PC-9 (cell line): ENCODE results near the gene CFAP61. TPM values are rescaled to one million over a fixed set of nuclear protein-coding genes. Genes with fewer than 3 reads are reported as not detected.

Experiments
- BruUV-seq: library from RNA; stranded (reverse); fragments of 400-500 nt; replicated peaks from 2 replicates; lab custom pipeline; 2021; lab: Mats Ljungman, UMichigan
- CTCF ChIA-PET: fragments of 300-600 bp; sonication (Branson Sonifier 250); formaldehyde crosslinking; loops from one replicate; lab custom pipeline; 2022; ENCODE audit warnings: antibody characterized with exemption; lab: Charles Lee
- POLR2A ChIA-PET: fragments of 300-600 bp; sonication (Branson Sonifier 250); formaldehyde crosslinking; loops from one replicate; lab custom pipeline; 2022; ENCODE audit warnings: antibody characterized with exemption; ENCODE audit not compliant: unreplicated experiment; lab: Charles Lee
- DNase-seq, 2 experiments: peaks; one replicate each; pipeline versions ENCODE4 v3.0.0 to v3.0.0-alpha.2; 2015 to 2022; ENCODE audit warnings: mixed read lengths in 1 of 2
- H2AFZ ChIP-seq: fragments of 200-600 bp; sonication (generic); 2 replicates; pipeline ENCODE4 v1.8.1; 2017; ENCODE audit warnings: antibody characterized with exemption
- H3F3A ChIP-seq: fragments of 200-600 bp; sonication (generic); 2 replicates; pipeline ENCODE4 v1.8.1; 2017; ENCODE audit warnings: antibody characterized with exemption, mild to moderate bottlenecking, low read depth; ENCODE audit not compliant: insufficient read depth
- H3K27ac ChIP-seq: fragments of 200-600 bp; sonication (generic); 2 replicates; pipeline ENCODE4 v1.6.1; 2016; ENCODE audit warnings: mixed run types
- H3K27me3 ChIP-seq: fragments of 200-600 bp; sonication (generic); 2 replicates; pipeline ENCODE4 v1.6.1; 2016; ENCODE audit warnings: low read depth, mixed run types; ENCODE audit not compliant: insufficient read depth
- H3K36me3 ChIP-seq: fragments of 200-600 bp; sonication (generic); 2 replicates; pipeline ENCODE4 v1.6.1; 2016; ENCODE audit warnings: low read depth, mixed run types
- H3K4me1 ChIP-seq: fragments of 200-600 bp; sonication (generic); replicated peaks from 2 replicates; pipeline ENCODE4 v1.6.1; 2016; ENCODE audit warnings: mixed run types; ENCODE audit not compliant: insufficient read depth
- H3K4me2 ChIP-seq: fragments of 200-600 bp; sonication (generic); 2 replicates; pipeline ENCODE4 v1.6.1; 2017; ENCODE audit warnings: mixed run types
- H3K4me3 ChIP-seq: fragments of 200-600 bp; sonication (generic); 2 replicates; pipeline ENCODE4 v1.6.1; 2016; ENCODE audit warnings: mixed run types
- H3K79me2 ChIP-seq: fragments of 200-600 bp; sonication (generic); 2 replicates; pipeline ENCODE4 v1.6.1; 2017; ENCODE audit warnings: low read depth, mixed run types
- H3K9me2 ChIP-seq: fragments of 200-600 bp; sonication (generic); 2 replicates; pipeline ENCODE4 v1.8.1; 2017; ENCODE audit warnings: mild to moderate bottlenecking; ENCODE audit not compliant: insufficient read depth
- H3K9me3 ChIP-seq: fragments of 200-600 bp; sonication (generic); 2 replicates; pipeline ENCODE4 v1.8.1; 2016; ENCODE audit warnings: low read depth; ENCODE audit not compliant: insufficient read depth
- H4K20me1 ChIP-seq: fragments of 200-600 bp; sonication (generic); 2 replicates; pipeline ENCODE4 v1.8.1; 2017; ENCODE audit not compliant: insufficient read depth
- EZH2 ChIP-seq: fragments of 200-600 bp; sonication (generic); IDR thresholded peaks from 2 replicates; pipeline ENCODE4 v1.8.0; 2017; ENCODE audit warnings: antibody characterized with exemption, low read depth
- intact Hi-C: fragments of 100-400 bp; cut with micrococcal nuclease; formaldehyde crosslinking; loops from one replicate; pipeline ENCODE4 v1.10.0; 2022; ENCODE audit not compliant: unreplicated experiment
- total RNA-seq: library from RNA; stranded (reverse); gene quantifications from 2 replicates; pipeline ENCODE4 v1.2.3, GENCODE V29; 2021
- TF ChIP-seq, protein P1 (sequence below): fragments of 200-600 bp; sonication (generic); conservative IDR thresholded peaks from 2 replicates; pipeline ENCODE4 v1.6.1; 2017; ENCODE audit warnings: mixed run types, antibody characterized with exemption, mild to moderate bottlenecking, moderate library complexity

Gene CFAP61
- total RNA-seq, 1 experiment from 2014 or later, result 2.6 TPM

DNA sequence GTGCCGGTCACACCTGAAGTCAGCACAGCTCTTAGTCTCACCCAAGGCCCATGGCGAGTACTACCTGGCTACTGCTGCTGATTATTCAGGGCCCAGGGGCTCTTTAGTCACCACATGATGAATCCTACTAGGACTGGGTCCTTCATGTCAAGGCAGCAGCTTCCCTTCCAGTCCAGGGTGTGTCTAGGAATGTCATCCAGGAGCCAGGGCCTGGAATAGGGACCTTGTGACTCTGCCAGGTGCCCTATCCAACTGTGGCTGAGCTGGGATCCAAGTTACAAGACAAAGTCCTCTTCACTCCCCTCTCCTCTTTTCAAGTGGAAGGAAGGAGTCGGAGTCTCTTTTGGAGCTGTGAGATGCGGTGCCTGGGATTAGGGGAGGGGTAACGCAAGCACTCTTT lies 85.5 kb downstream of the CFAP61 start:
- POLR2A ChIA-PET, result interaction anchor here (0.6 kb wide), 1 partner anchor 141 kb away, joined by 3 read pairs; no protein-coding TSS in a partner anchor
- Histone ChIP-seq H3K27me3 (peaks cover 3% of the 10 kb centered on the region; the same call in 1 of the 2 replicates), H3K9me2 (no peaks in the 10 kb centered on the region), H3K36me3 (no peaks in the 10 kb centered on the region), H2AFZ (no peak overlapping the region), H3K79me2 (no peaks in the 10 kb centered on the region), H3K27ac (no peak overlapping the region), H3K4me1 (no peaks in the 10 kb centered on the region), H3K9me3 (0 out of 2 replicates have a peak, but pooled peaks cover 5% of the 10 kb centered on the region), H3F3A (no peaks in the 10 kb centered on the region), H3K4me3 (no peak overlapping the region), H3K4me2 (no peak overlapping the region), H4K20me1 (no peaks in the 10 kb centered on the region)
- no TSS peak for BruUV-seq
- intact Hi-C loops, result no loop called here
- CTCF ChIA-PET, result no interaction called here
- TF ChIP-seq, protein P1, sequence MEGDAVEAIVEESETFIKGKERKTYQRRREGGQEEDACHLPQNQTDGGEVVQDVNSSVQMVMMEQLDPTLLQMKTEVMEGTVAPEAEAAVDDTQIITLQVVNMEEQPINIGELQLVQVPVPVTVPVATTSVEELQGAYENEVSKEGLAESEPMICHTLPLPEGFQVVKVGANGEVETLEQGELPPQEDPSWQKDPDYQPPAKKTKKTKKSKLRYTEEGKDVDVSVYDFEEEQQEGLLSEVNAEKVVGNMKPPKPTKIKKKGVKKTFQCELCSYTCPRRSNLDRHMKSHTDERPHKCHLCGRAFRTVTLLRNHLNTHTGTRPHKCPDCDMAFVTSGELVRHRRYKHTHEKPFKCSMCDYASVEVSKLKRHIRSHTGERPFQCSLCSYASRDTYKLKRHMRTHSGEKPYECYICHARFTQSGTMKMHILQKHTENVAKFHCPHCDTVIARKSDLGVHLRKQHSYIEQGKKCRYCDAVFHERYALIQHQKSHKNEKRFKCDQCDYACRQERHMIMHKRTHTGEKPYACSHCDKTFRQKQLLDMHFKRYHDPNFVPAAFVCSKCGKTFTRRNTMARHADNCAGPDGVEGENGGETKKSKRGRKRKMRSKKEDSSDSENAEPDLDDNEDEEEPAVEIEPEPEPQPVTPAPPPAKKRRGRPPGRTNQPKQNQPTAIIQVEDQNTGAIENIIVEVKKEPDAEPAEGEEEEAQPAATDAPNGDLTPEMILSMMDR, result no peak
- no peak for TF ChIP-seq EZH2
- DNase-seq, result no peak

DNA sequence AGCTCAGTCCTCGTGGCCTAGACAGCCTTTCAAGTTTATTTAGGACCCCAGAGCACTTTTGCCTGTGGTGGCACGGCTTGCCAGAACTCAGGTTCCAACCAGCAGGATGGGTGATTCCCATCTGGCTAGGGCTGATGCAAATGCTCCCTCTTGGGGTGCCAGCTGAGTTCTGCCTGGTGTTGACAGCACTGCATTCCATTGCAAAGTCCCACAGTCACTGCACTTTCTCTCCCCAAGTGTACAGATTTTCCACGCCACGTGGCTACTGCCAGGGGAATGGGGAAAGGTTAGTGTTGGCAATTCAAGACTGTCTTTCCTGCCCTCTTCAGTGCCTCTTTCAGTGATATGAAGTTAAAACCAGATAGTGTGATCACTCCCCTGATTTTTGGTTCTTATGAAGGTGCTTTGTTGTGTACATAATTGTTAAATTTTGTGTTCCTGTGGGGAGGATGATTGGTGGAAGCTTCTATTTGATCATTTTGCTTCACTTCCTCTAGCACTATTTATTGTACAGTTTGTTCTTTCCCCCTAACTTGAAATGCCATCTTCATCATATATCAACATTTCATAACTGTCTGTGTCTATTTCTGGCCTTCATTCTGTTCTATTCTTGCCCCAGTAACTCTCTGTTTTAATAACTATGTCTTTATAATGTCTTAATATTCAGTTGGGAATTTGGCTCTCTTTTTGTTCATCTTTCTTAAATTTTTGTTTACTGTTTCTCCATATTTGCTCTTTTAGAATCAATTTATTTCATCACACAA lies 86.2 kb downstream of the CFAP61 start:
- Histone ChIP-seq H3K9me2 (no peaks in the 10 kb centered on the region), H2AFZ (no peak overlapping the region), H3K4me2 (no peak overlapping the region), H3K27ac (no peak overlapping the region), H3K36me3 (no peaks in the 10 kb centered on the region), H3K79me2 (no peaks in the 10 kb centered on the region), H4K20me1 (no peaks in the 10 kb centered on the region), H3K4me3 (no peak overlapping the region), H3K27me3 (peaks cover 10% of the 10 kb centered on the region), H3K9me3 (no peaks in the 10 kb centered on the region), H3F3A (no peaks in the 10 kb centered on the region), H3K4me1 (no peaks in the 10 kb centered on the region)
- CTCF ChIA-PET, result no interaction called here
- BruUV-seq, result no TSS peak
- no peak for TF ChIP-seq EZH2
- TF ChIP-seq, protein P1, result no peak
- intact Hi-C loops, result no loop called here
- DNase-seq, result no peak
- POLR2A ChIA-PET, result no interaction called here

DNA sequence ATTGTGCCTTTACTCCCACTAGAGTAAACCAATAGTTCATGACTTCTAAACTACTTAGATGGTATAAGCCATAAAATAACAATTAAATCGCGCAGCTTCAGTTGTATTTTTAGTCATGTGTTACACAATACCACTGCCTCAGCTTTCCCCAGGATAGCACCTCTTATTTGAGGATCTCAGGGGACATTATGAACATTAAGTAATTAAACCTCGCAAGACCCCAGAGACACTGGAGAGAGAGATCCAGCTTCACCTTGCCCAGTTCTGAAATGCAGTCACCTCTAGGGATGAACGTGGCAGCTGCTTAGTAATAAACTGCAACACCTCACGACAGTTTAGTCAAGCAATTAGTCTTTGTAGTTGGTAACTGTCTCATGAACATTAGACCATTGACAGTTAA lies 87.1 kb downstream of the CFAP61 start:
- Histone ChIP-seq H2AFZ (no peak overlapping the region), H3K4me3 (no peak overlapping the region), H3K27me3 (peaks cover 14% of the 10 kb centered on the region), H3K4me1 (no peaks in the 10 kb centered on the region), H3K9me2 (no peaks in the 10 kb centered on the region), H3K9me3 (no peaks in the 10 kb centered on the region), H4K20me1 (no peaks in the 10 kb centered on the region), H3K4me2 (no peak overlapping the region), H3K36me3 (no peaks in the 10 kb centered on the region), H3K79me2 (no peaks in the 10 kb centered on the region), H3F3A (no peaks in the 10 kb centered on the region), H3K27ac (no peak overlapping the region)
- intact Hi-C loops, result no loop called here
- ChIA-PET POLR2A (no interaction called here), CTCF (no interaction called here)
- BruUV-seq, result no TSS peak
- DNase-seq, result no peak
- TF ChIP-seq, protein P1, result no peak
- TF ChIP-seq EZH2, result no peak
